Sigmoid colon (tissue), 7 donors: Measurements from ENCODE around the gene ATXN7L3. TPM values are rescaled to one million over a fixed set of nuclear protein-coding genes. Genes with fewer than 3 reads are reported as not detected.

Source experiments
- DNase-seq: peaks from one replicate; pipeline ENCODE4 v3.0.0-alpha.2; 2019
- H3K27ac ChIP-seq, 4 donors: fragments of 200-600 bp; sonication (generic); one replicate each; pipeline ENCODE4 v1.5.1; 2016 to 2019; ENCODE audit warnings: mild to moderate bottlenecking in 1 of 4
- H3K27me3 ChIP-seq, 3 donors: fragments of 200-600 bp; sonication (generic); one replicate each; pipeline ENCODE4 v1.5.1; 2019; ENCODE audit warnings: mild to moderate bottlenecking in 1 of 3
- H3K36me3 ChIP-seq, 4 donors: fragments of 200-600 bp; sonication (generic); one replicate each; pipeline ENCODE4 v1.5.1; 2016 to 2019
- H3K4me1 ChIP-seq, 4 donors: fragments of 200-600 bp; sonication (generic); one replicate each; pipeline ENCODE4 v1.5.1; 2017 to 2019
- H3K4me3 ChIP-seq, 4 donors: fragments of 200-600 bp; sonication (generic); one replicate each; pipeline ENCODE4 v1.5.1; 2017 to 2019; ENCODE audit warnings: mild to moderate bottlenecking in 2 of 4, moderate library complexity in 1 of 4
- H3K9me3 ChIP-seq, 4 donors: fragments of 200-600 bp in 3 of 4; sonication (generic) in 3 of 4; one replicate each; pipeline versions ENCODE4 v1.5.1 to v1.6.1; 2013 to 2019
- CTCF ChIP-seq, 4 experiments: fragments of 450-650 bp in 3 of 4; fragments of 200-600 bp in 1 of 4; IDR thresholded peaks; one replicate each; pipeline ENCODE4 v1.5.1; 2016 to 2019; ENCODE audit warnings: antibody characterized with exemption in 4 of 4, mild to moderate bottlenecking in 3 of 4, moderate library complexity in 2 of 4
- EP300 ChIP-seq, 4 donors: sonication (generic); formaldehyde crosslinking; IDR thresholded peaks; one replicate each; pipeline ENCODE4 v1.6.1; 2017; ENCODE audit warnings: antibody characterized with exemption in 4 of 4
- POLR2A ChIP-seq, 2 donors: fragments of 450-650 bp; IDR thresholded peaks; one replicate each; pipeline ENCODE4 v1.6.1; 2016; ENCODE audit warnings: antibody characterized with exemption in 2 of 2, mild to moderate bottlenecking in 2 of 2, moderate library complexity in 2 of 2
- POLR2AphosphoS5 ChIP-seq, 4 donors: sonication (generic); formaldehyde crosslinking; IDR thresholded peaks; one replicate each; pipeline ENCODE4 v1.6.1; 2017; ENCODE audit warnings: antibody characterized with exemption in 4 of 4
- WGBS, 2 donors: extraction: QIAGEN DNeasy Blood & Tissue Kit; methylation state at CpG; one replicate each; pipeline ENCODE4 v1.1.7; 2013; 5-methylcytosine and 5-hydroxymethylcytosine counted together
- intact Hi-C: fragments of 100-400 bp; cut with DNase I; formaldehyde crosslinking; loops from one replicate; pipeline ENCODE4 v1.15.1; 2023
- polyA plus RNA-seq, 3 donors: library from polyadenylated mRNA; stranded (reverse); fragments of 200-250 nt; gene quantifications; one replicate each; pipeline ENCODE4 v1.2.3, GENCODE V29; 2013
- total RNA-seq, 4 donors: library from RNA; depleted of rRNA; stranded (reverse); fragments of >200 nt; gene quantifications; one replicate each; pipeline ENCODE4 v1.1.0, GENCODE V29; 2016
- donor health status: healthy with polysubstance abuse.
- donor health status: Bipolar disorder and iron deficiency.
- donor health status: healthy.

The ATXN7L3 gene
- total and polyA plus RNA-seq, 7 donors: 26.4 to 59.8 (median 36.6) TPM

DNA sequence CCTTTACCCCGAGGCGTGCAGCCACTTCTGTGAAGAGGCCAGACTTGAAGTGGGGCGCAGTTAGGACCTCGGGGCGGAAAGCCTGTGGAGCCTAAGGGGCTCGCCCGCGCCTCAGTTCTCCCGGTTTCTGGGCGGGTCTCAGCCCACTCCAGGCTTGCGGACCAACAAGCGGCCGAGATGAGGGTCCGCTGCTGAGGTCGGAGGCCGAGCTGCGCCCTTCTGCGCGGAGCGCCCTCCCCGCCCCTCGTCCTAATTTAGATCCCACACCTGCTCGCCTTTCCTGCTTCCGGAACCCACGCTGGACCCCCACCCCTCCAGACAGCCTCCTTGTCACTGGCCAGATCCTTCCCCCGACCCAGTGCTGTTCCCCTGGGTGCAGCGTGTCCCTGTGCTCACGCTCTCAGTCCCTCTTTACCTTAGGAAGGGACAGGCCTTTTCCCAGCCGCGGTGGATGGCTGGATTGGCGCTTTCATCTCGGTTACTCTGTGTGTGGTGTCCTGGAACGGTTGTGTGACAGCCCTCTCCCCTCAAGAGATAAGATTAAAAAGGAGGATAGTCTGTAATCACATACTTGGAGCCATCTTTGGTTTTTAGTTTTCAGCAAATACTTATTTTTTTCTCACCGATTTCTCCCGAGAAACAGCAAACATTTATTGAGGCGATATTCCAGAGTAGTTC is 933 bp upstream of the ATXN7L3 start:
- intact Hi-C loops: no loop called here
- Histone ChIP-seq H3K27me3 (no peaks in the 10 kb centered on the region), H3K4me3 (peak overlapping the region; percentile 51 to 99 (median 94)), H3K27ac (peak overlapping the region; percentile 97 to 99 (median 98)), H3K9me3 (no peaks in the 10 kb centered on the region), H3K36me3 (peaks cover 5 to 17% (median 10%) of the 10 kb centered on the region in 4 donors), H3K4me1 (peaks cover 0 to 44% (median 28%) of the 10 kb centered on the region in 4 donors)
- TF ChIP-seq CTCF (IDR thresholded peaks at IDR 0.05) (no peak), POLR2A (IDR thresholded peaks at IDR 0.05) (peak in 1 of 2 donors; percentile 29), POLR2AphosphoS5 (IDR thresholded peaks at IDR 0.05) (peak in 2 of 4 donors; percentile 7 to 40), EP300 (IDR thresholded peaks at IDR 0.05) (no peak)
- 4 to 5% methylated on average over 36 of the region's 36 CpGs for WGBS, 2 donors
- DNase-seq: no peak

GRCh38 chr17:44198721-44199552 is 747 bp downstream of the ATXN7L3 start:
- peak; percentile 81 for DNase-seq
- Histone ChIP-seq H3K27ac (peak overlapping the region; percentile 97 to 99 (median 98)), H3K4me3 (peak overlapping the region; percentile 78 to 99 (median 94)), H3K36me3 (peaks cover 18 to 33% (median 26%) of the 10 kb centered on the region in 4 donors), H3K27me3 (no peaks in the 10 kb centered on the region), H3K4me1 (peaks cover 0 to 33% (median 28%) of the 10 kb centered on the region in 4 donors), H3K9me3 (no peaks in the 10 kb centered on the region)
- intact Hi-C loops: loop anchor here (1.0 to 10.0 kb wide), 2 partner anchors 13 to 946 kb away; partner anchors contain the start of genes HEXIM1 and TMUB2
- 1% methylated on average over 67 to 68 of the region's 68 CpGs for WGBS, 2 donors
- peak in 1 of 2 donors; percentile 21 for TF ChIP-seq POLR2A (IDR thresholded peaks at IDR 0.05)
- no peak for TF ChIP-seq CTCF (IDR thresholded peaks at IDR 0.05)
- peak in 2 of 4 donors; percentile 22 to 25 for TF ChIP-seq POLR2AphosphoS5 (IDR thresholded peaks at IDR 0.05)
- TF ChIP-seq EP300 (IDR thresholded peaks at IDR 0.05): no peak

- H3K9me3 ChIP-seq: no peaks in the 10 kb centered on the region
- peak overlapping the region; percentile 78 to 99 (median 94) for H3K4me3 ChIP-seq
- intact Hi-C loops: loop anchor here (10.0 kb wide), 1 partner anchor 947 kb away; the partner anchor contains the start of gene HEXIM1
- WGBS, 2 donors: 56 to 57% methylated on average over 11 of the region's 11 CpGs
- H3K36me3 ChIP-seq: peaks cover 24 to 41% (median 34%) of the 10 kb centered on the region in 4 donors
- no peak for DNase-seq
- TF ChIP-seq EP300 (IDR thresholded peaks at IDR 0.05) (no peak), POLR2A (IDR thresholded peaks at IDR 0.05) (no peak), POLR2AphosphoS5 (IDR thresholded peaks at IDR 0.05) (peak in 1 of 4 donors; percentile 36), CTCF (IDR thresholded peaks at IDR 0.05) (no peak)
- H3K4me1 ChIP-seq: peaks cover 0 to 30% (median 24%) of the 10 kb centered on the region in 4 donors
- H3K27me3 ChIP-seq: no peaks in the 10 kb centered on the region
- peak overlapping the region; percentile 97 to 99 (median 98) for H3K27ac ChIP-seq
These were observed 1.5 kb downstream of the ATXN7L3 start for GRCh38 chr17:44197980-44198720.

DNA sequence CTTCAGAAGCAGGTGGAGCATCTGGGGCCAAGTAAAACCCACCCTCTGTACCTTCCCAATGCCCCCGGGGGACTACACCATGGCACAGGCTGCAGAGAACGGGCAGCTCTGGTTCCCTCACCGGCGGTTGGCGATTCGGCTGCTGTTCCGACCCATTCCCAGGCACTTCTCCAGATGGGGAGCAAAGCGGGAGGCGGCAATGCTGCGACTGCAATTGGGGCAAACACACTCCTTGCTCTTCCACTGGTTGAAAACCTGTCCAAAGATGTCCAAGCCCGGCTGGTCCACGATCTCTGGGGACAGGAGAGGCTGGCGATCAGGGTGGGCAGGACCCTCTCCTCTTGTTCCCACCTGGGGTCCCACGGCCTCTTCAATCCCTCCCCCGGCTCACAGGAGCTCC is 2.6 kb downstream of the ATXN7L3 start:
- intact Hi-C loops: loop anchor here (10.0 kb wide), 1 partner anchor 948 kb away; the partner anchor contains the start of gene HEXIM1
- H3K9me3 ChIP-seq: no peaks in the 10 kb centered on the region
- DNase-seq: no peak

More for the DNA sequence above, 2.6 kb downstream of the ATXN7L3 start:
- no peak for TF ChIP-seq CTCF (IDR thresholded peaks at IDR 0.05)
- TF ChIP-seq EP300 (IDR thresholded peaks at IDR 0.05): no peak
- TF ChIP-seq POLR2A (IDR thresholded peaks at IDR 0.05): no peak
- no peak for TF ChIP-seq POLR2AphosphoS5 (IDR thresholded peaks at IDR 0.05)
- H3K27me3 ChIP-seq: no peaks in the 10 kb centered on the region
- peaks cover 24 to 47% (median 35%) of the 10 kb centered on the region in 4 donors for H3K36me3 ChIP-seq
- peak overlapping the region; percentile 97 to 99 (median 98) for H3K27ac ChIP-seq
- WGBS, 2 donors: 93 to 94% methylated on average over 15 of the region's 15 CpGs
- H3K4me1 ChIP-seq: peaks cover 0 to 30% (median 24%) of the 10 kb centered on the region in 4 donors
- H3K4me3 ChIP-seq: no peak overlapping the region
